Large intestine (tissue), 3 donors: ENCODE data around the gene AGAP1. TPM values are rescaled to one million over a fixed set of nuclear protein-coding genes. Genes with fewer than 3 reads are reported as not detected.
A peak's percentile ranks its signal among the peaks of the same experiment; 100 is the strongest.

ENCODE experiments used
- DNase-seq, 2 donors: peaks; one replicate each; pipeline versions ENCODE4 v3.0.0 to v3.0.0-alpha.2; 2013
- H3K27ac ChIP-seq: one replicate; pipeline ENCODE4 v1.5.1; 2013; ENCODE audit warnings: low read length
- H3K27me3 ChIP-seq: 2 replicates; pipeline ENCODE4 v1.6.1; 2013; ENCODE audit warnings: low read length; ENCODE audit not compliant: control insufficient read depth, insufficient read depth
- H3K36me3 ChIP-seq: 2 replicates; pipeline ENCODE4 v1.6.1; 2013; ENCODE audit warnings: low read length; ENCODE audit not compliant: control insufficient read depth, insufficient read depth
- H3K4me1 ChIP-seq: one replicate; pipeline ENCODE4 v1.6.1; 2013; ENCODE audit warnings: low read length; ENCODE audit not compliant: control insufficient read depth, insufficient read depth
- H3K4me3 ChIP-seq: one replicate; pipeline ENCODE4 v1.5.1; 2013; ENCODE audit warnings: low read length
- H3K9me3 ChIP-seq: one replicate; pipeline ENCODE4 v1.6.1; 2013; ENCODE audit warnings: mild to moderate bottlenecking, low read depth, low read length, moderate library complexity; ENCODE audit not compliant: control insufficient read depth
- WGBS: methylation state at CpG from one replicate; pipeline ENCODE4 v1.1.5; 2013; ENCODE audit warnings: low lambda C conversion rate; ENCODE audit not compliant: insufficient coverage; 5-methylcytosine and 5-hydroxymethylcytosine counted together
- polyA plus RNA-seq: library from polyadenylated mRNA; unstranded; fragments of 120-200 nt; gene quantifications from one replicate; pipeline ENCODE4 v1.2.1, GENCODE V29; 2013

Gene AGAP1
- polyA plus RNA-seq, 1 donor: 18.0 TPM

- no peak overlapping the region for H3K27ac ChIP-seq
- no CpG with 5 or more reads among the region's 21 CpGs for WGBS
- DNase-seq: no peak
- no peaks in the 10 kb centered on the region for H3K9me3 ChIP-seq
- no peak overlapping the region for H3K4me3 ChIP-seq
- no peaks in the 10 kb centered on the region for H3K27me3 ChIP-seq
- H3K4me1 ChIP-seq: no peaks in the 10 kb centered on the region
- no peaks in the 10 kb centered on the region for H3K36me3 ChIP-seq
Observed at GRCh38 chr2:235630718-235631296, 137.0 kb downstream of the AGAP1 start.

- H3K4me3 ChIP-seq: no peak overlapping the region
- WGBS: no CpG with 5 or more reads among the region's 12 CpGs
- no peak for DNase-seq
- no peaks in the 10 kb centered on the region for H3K9me3 ChIP-seq
- H3K4me1 ChIP-seq: peaks cover 9% of the 10 kb centered on the region
- no peak overlapping the region for H3K27ac ChIP-seq
- H3K36me3 ChIP-seq: no peaks in the 10 kb centered on the region
- H3K27me3 ChIP-seq: no peaks in the 10 kb centered on the region
Observed at GRCh38 chr2:235634435-235635158, 140.8 kb downstream of the AGAP1 start.

- Histone ChIP-seq H3K27me3 (no peaks in the 10 kb centered on the region), H3K9me3 (no peaks in the 10 kb centered on the region), H3K27ac (no peak overlapping the region), H3K4me3 (no peak overlapping the region), H3K4me1 (peaks cover 18% of the 10 kb centered on the region), H3K36me3 (no peaks in the 10 kb centered on the region)
- no peak for DNase-seq
- WGBS: no CpG with 5 or more reads among the region's 12 CpGs
Observed at GRCh38 chr2:235636546-235636945, 142.7 kb downstream of the AGAP1 start.

GRCh38 chr2:235637896-235638295 lies 144.1 kb downstream of the AGAP1 start:
- WGBS: no CpG with 5 or more reads among the region's 7 CpGs
- Histone ChIP-seq H3K4me1 (peaks cover 18% of the 10 kb centered on the region), H3K9me3 (no peaks in the 10 kb centered on the region), H3K27me3 (no peaks in the 10 kb centered on the region), H3K27ac (no peak overlapping the region), H3K36me3 (no peaks in the 10 kb centered on the region), H3K4me3 (no peak overlapping the region)
- DNase-seq: no peak

- H3K27ac ChIP-seq: peak overlapping the region; percentile 51
- H3K4me3 ChIP-seq: no peak overlapping the region
- H3K27me3 ChIP-seq: no peaks in the 10 kb centered on the region
- DNase-seq: no peak
- H3K36me3 ChIP-seq: no peaks in the 10 kb centered on the region
- H3K4me1 ChIP-seq: peaks cover 18% of the 10 kb centered on the region
- no CpG with 5 or more reads among the region's 12 CpGs for WGBS
- no peaks in the 10 kb centered on the region for H3K9me3 ChIP-seq
Observed at GRCh38 chr2:235638541-235639427, 144.9 kb downstream of the AGAP1 start.

- no peaks in the 10 kb centered on the region for H3K36me3 ChIP-seq
- peak; percentile 66 to 71 for DNase-seq
- peaks cover 18% of the 10 kb centered on the region for H3K4me1 ChIP-seq
- no peak overlapping the region for H3K4me3 ChIP-seq
- no peaks in the 10 kb centered on the region for H3K9me3 ChIP-seq
- no peaks in the 10 kb centered on the region for H3K27me3 ChIP-seq
- H3K27ac ChIP-seq: peak overlapping the region; percentile 64
- no CpG with 5 or more reads among the region's 8 CpGs for WGBS
Observed at GRCh38 chr2:235639428-235639773, 145.6 kb downstream of the AGAP1 start.

GRCh38 chr2:235639885-235640284 lies 146.0 kb downstream of the AGAP1 start:
- no peak overlapping the region for H3K4me3 ChIP-seq
- peaks cover 18% of the 10 kb centered on the region for H3K4me1 ChIP-seq

GRCh38 chr2:235640377-235640776 lies 146.5 kb downstream of the AGAP1 start:
- Histone ChIP-seq H3K27me3 (no peaks in the 10 kb centered on the region), H3K4me3 (no peak overlapping the region), H3K27ac (peak overlapping the region; percentile 64), H3K4me1 (peaks cover 18% of the 10 kb centered on the region), H3K9me3 (no peaks in the 10 kb centered on the region), H3K36me3 (no peaks in the 10 kb centered on the region)
- no CpG with 5 or more reads among the region's 2 CpGs for WGBS
- no peak for DNase-seq

More at GRCh38 chr2:235639885-235640284, 146.0 kb downstream of the AGAP1 start:
- no CpG with 5 or more reads among the region's 2 CpGs for WGBS
- no peaks in the 10 kb centered on the region for H3K9me3 ChIP-seq
- no peaks in the 10 kb centered on the region for H3K36me3 ChIP-seq
- DNase-seq: no peak
- peak overlapping the region; percentile 64 for H3K27ac ChIP-seq
- H3K27me3 ChIP-seq: no peaks in the 10 kb centered on the region

- no peaks in the 10 kb centered on the region for H3K27me3 ChIP-seq
- peak overlapping the region; percentile 64 for H3K27ac ChIP-seq
- H3K4me1 ChIP-seq: peaks cover 18% of the 10 kb centered on the region
Observed at GRCh38 chr2:235640926-235641723, 147.3 kb downstream of the AGAP1 start.

GRCh38 chr2:235641956-235642355 lies 148.1 kb downstream of the AGAP1 start:
- Histone ChIP-seq H3K27ac (no peak overlapping the region), H3K36me3 (no peaks in the 10 kb centered on the region), H3K4me3 (no peak overlapping the region), H3K27me3 (no peaks in the 10 kb centered on the region), H3K4me1 (peaks cover 18% of the 10 kb centered on the region), H3K9me3 (no peaks in the 10 kb centered on the region)
- DNase-seq: no peak
- WGBS: 32% methylated on average over 2 of the region's 8 CpGs

More at GRCh38 chr2:235640926-235641723, 147.3 kb downstream of the AGAP1 start:
- H3K9me3 ChIP-seq: no peaks in the 10 kb centered on the region
- WGBS: 53% methylated on average over 6 of the region's 11 CpGs
- no peak for DNase-seq
- H3K4me3 ChIP-seq: no peak overlapping the region
- H3K36me3 ChIP-seq: no peaks in the 10 kb centered on the region
